Neuronal stem cell (in vitro differentiated cells): Measurements from ENCODE around the gene QRICH2.

Source experiments
- DNase-seq: peaks from one replicate; pipeline ENCODE4 v3.0.0-alpha.2; 2013; ENCODE audit warnings: low spot score
- H2AFZ ChIP-seq: one replicate; pipeline ENCODE4 v1.6.1; 2013; ENCODE audit warnings: mild to moderate bottlenecking, low read length, inconsistent platforms
- H2AK5ac ChIP-seq: 2 replicates; pipeline ENCODE4 v1.6.1; 2013; ENCODE audit warnings: low read depth, mild to moderate bottlenecking, inconsistent platforms, low read length, moderate library complexity, mixed read lengths
- H2BK120ac ChIP-seq: 2 replicates; pipeline ENCODE4 v1.6.1; 2013; ENCODE audit warnings: low read depth, mild to moderate bottlenecking, inconsistent platforms, low read length, moderate library complexity, mixed read lengths
- H2BK12ac ChIP-seq: one replicate; pipeline ENCODE4 v1.6.1; 2013; ENCODE audit warnings: low read length, inconsistent platforms
- H2BK15ac ChIP-seq: 2 replicates; pipeline ENCODE4 v1.6.1; 2013; ENCODE audit warnings: mild to moderate bottlenecking, low read length, inconsistent platforms, mixed read lengths
- H2BK5ac ChIP-seq: one replicate; pipeline ENCODE4 v1.6.1; 2013; ENCODE audit warnings: inconsistent platforms, mild to moderate bottlenecking, low read length, moderate library complexity
- H3K14ac ChIP-seq: one replicate; pipeline ENCODE4 v1.6.1; 2013; ENCODE audit warnings: low read length, inconsistent platforms
- H3K18ac ChIP-seq: 2 replicates; pipeline ENCODE4 v1.6.1; 2013; ENCODE audit warnings: low read length, inconsistent platforms
- H3K23ac ChIP-seq: 2 replicates; pipeline ENCODE4 v1.6.1; 2013; ENCODE audit warnings: low read depth, mild to moderate bottlenecking, mixed read lengths, low read length, inconsistent platforms; ENCODE audit not compliant: poor library complexity
- H3K27ac ChIP-seq: replicated peaks from 3 replicates; pipeline ENCODE4 v1.5.1; 2013; ENCODE audit warnings: low read length, inconsistent platforms
- H3K27me3 ChIP-seq, 3 experiments: 2 replicates each; pipeline ENCODE4 v1.6.1; 2013; ENCODE audit warnings: low read length in 3 of 3, mild to moderate bottlenecking in 2 of 3, inconsistent platforms in 1 of 3, low read depth in 1 of 3, mixed read lengths in 1 of 3, moderate library complexity in 1 of 3; ENCODE audit not compliant: control insufficient read depth in 3 of 3, insufficient read depth in 3 of 3
- H3K36me3 ChIP-seq, 2 donors: replicated peaks in 1 of 2; 2 replicates each; pipeline ENCODE4 v1.6.1; 2013; ENCODE audit warnings: low read length in 2 of 2; ENCODE audit not compliant: control insufficient read depth in 2 of 2, insufficient read depth in 2 of 2
- H3K4ac ChIP-seq: 2 replicates; pipeline ENCODE4 v1.6.1; 2013; ENCODE audit warnings: inconsistent platforms, mild to moderate bottlenecking, low read length, moderate library complexity
- H3K4me1 ChIP-seq, 2 donors: 1 replicate in 1 of 2; 2 replicates in 1 of 2; pipeline ENCODE4 v1.6.1; 2013; ENCODE audit warnings: low read length in 2 of 2, low read depth in 1 of 2; ENCODE audit not compliant: control insufficient read depth in 2 of 2, insufficient read depth in 1 of 2
- H3K4me2 ChIP-seq: one replicate; pipeline ENCODE4 v1.6.1; 2013; ENCODE audit warnings: mild to moderate bottlenecking, low read length, inconsistent platforms; ENCODE audit not compliant: insufficient read depth, poor library complexity, severe bottlenecking
- H3K4me3 ChIP-seq, 2 donors: 2 replicates each; pipeline ENCODE4 v1.5.1; 2013; ENCODE audit warnings: low read length in 2 of 2, mild to moderate bottlenecking in 2 of 2, inconsistent platforms in 1 of 2, moderate library complexity in 1 of 2
- H3K79me1 ChIP-seq: one replicate; pipeline ENCODE4 v1.6.1; 2013; ENCODE audit warnings: low read depth, mild to moderate bottlenecking, inconsistent platforms, low read length, moderate library complexity
- H3K9ac ChIP-seq: one replicate; pipeline ENCODE4 v1.6.1; 2013; ENCODE audit warnings: mild to moderate bottlenecking, low read depth, low read length, inconsistent platforms; ENCODE audit not compliant: poor library complexity
- H3K9me3 ChIP-seq, 2 donors: replicated peaks in 1 of 2; 2 replicates each; pipeline versions ENCODE3 to v1.6.1; 2013; ENCODE audit warnings: low read length in 2 of 2, mild to moderate bottlenecking in 2 of 2, inconsistent platforms in 1 of 2, low read depth in 1 of 2, mixed read lengths in 1 of 2, moderate library complexity in 1 of 2; ENCODE audit not compliant: control insufficient read depth in 2 of 2, insufficient read depth in 1 of 2
- H4K8ac ChIP-seq: one replicate; pipeline ENCODE4 v1.6.1; 2013; ENCODE audit warnings: low read depth, mild to moderate bottlenecking, inconsistent platforms, low read length, moderate library complexity
- H4K91ac ChIP-seq: one replicate; pipeline ENCODE4 v1.6.1; 2013; ENCODE audit warnings: low read length, low read depth, mild to moderate bottlenecking, inconsistent platforms; ENCODE audit not compliant: poor library complexity
- WGBS, 2 donors: extraction: QIAGEN DNeasy Blood & Tissue Kit; methylation state at CpG; one replicate each; pipeline ENCODE4 v1.1.7; 2013; ENCODE audit warnings: missing lambda C conversion rate in 2 of 2, mixed read lengths in 1 of 2; ENCODE audit not compliant: insufficient read length in 2 of 2, insufficient replicate concordance in 1 of 2; ENCODE audit errors: extremely low coverage in 2 of 2; 5-methylcytosine and 5-hydroxymethylcytosine counted together

Gene QRICH2

GRCh38 chr17:76235883-76236282, 72.2 kb downstream of the QRICH2 start:
- Histone ChIP-seq H3K27me3 (peaks cover 0 to 13% (median 0%) of the 10 kb centered on the region in 3 experiments), H2AK5ac (no peak overlapping the region), H2AFZ (no peak overlapping the region), H3K18ac (no peak overlapping the region), H3K27ac (no peak overlapping the region), H3K4me1 (peaks cover under 1 to 5% of the 10 kb centered on the region in 2 donors), H2BK120ac (no peak overlapping the region), H3K36me3 (no peaks in the 10 kb centered on the region), H3K9me3 (no peaks in the 10 kb centered on the region), H3K4me2 (no peak overlapping the region), H2BK5ac (no peak overlapping the region), H4K8ac (no peak overlapping the region), H3K4me3 (no peak overlapping the region), H3K79me1 (no peaks in the 10 kb centered on the region), H3K14ac (no peak overlapping the region), H3K9ac (no peak overlapping the region), H3K4ac (no peak overlapping the region), H2BK12ac (no peak overlapping the region), H4K91ac (no peak overlapping the region), H3K23ac (no peak overlapping the region), H2BK15ac (no peak overlapping the region)
- WGBS, 2 donors = no CpG with 5 or more reads among the region's 2 CpGs
- no peak for DNase-seq

GRCh38 chr17:76234354-76234679, 73.8 kb downstream of the QRICH2 start:
- no peak for DNase-seq

GRCh38 chr17:76233588-76234353, 74.3 kb downstream of the QRICH2 start:
- no peak overlapping the region for H2AFZ ChIP-seq
- H3K4me1 ChIP-seq = peaks cover 0 to 2% of the 10 kb centered on the region in 2 donors
- H3K79me1 ChIP-seq = no peaks in the 10 kb centered on the region
- H3K23ac ChIP-seq = no peak overlapping the region
- H3K4ac ChIP-seq = no peak overlapping the region
- H4K8ac ChIP-seq = no peak overlapping the region
- H3K27ac ChIP-seq = no peak overlapping the region
- no peak overlapping the region for H3K14ac ChIP-seq
- H4K91ac ChIP-seq = no peak overlapping the region
- H3K18ac ChIP-seq = no peak overlapping the region
- H2BK15ac ChIP-seq = no peak overlapping the region
- peaks cover 0 to 1% (median 0%) of the 10 kb centered on the region in 3 experiments for H3K27me3 ChIP-seq
- no peak overlapping the region for H2BK12ac ChIP-seq
- no peak for DNase-seq
- H2AK5ac ChIP-seq = no peak overlapping the region
- no peak overlapping the region for H3K4me3 ChIP-seq
- H3K4me2 ChIP-seq = no peak overlapping the region
- no peak overlapping the region for H2BK120ac ChIP-seq
- H3K9ac ChIP-seq = no peak overlapping the region
- WGBS, 2 donors = no CpG with 5 or more reads among the region's 6 CpGs
- H2BK5ac ChIP-seq = no peak overlapping the region
- H3K9me3 ChIP-seq = peaks cover 0 to 3% of the 10 kb centered on the region in 2 donors
- H3K36me3 ChIP-seq = peaks cover 0 to 2% of the 10 kb centered on the region in 2 donors

More at GRCh38 chr17:76234354-76234679, 73.8 kb downstream of the QRICH2 start:
- Histone ChIP-seq H2BK120ac (no peak overlapping the region), H3K14ac (no peak overlapping the region), H3K18ac (no peak overlapping the region), H3K4me1 (peaks cover 0 to 4% of the 10 kb centered on the region in 2 donors), H3K4me2 (no peak overlapping the region), H3K27ac (no peak overlapping the region), H3K9ac (no peak overlapping the region), H4K91ac (no peak overlapping the region), H3K36me3 (no peaks in the 10 kb centered on the region), H2BK15ac (no peak overlapping the region), H2BK5ac (no peak overlapping the region), H3K79me1 (no peaks in the 10 kb centered on the region), H3K4ac (no peak overlapping the region), H3K4me3 (no peak overlapping the region), H3K27me3 (peaks cover 0 to 6% (median 0%) of the 10 kb centered on the region in 3 experiments), H3K9me3 (peaks cover 0 to 3% of the 10 kb centered on the region in 2 donors), H4K8ac (no peak overlapping the region), H2AFZ (no peak overlapping the region), H3K23ac (no peak overlapping the region), H2BK12ac (no peak overlapping the region), H2AK5ac (no peak overlapping the region)
- WGBS, 2 donors = no CpG with 5 or more reads among the region's 5 CpGs

DNA sequence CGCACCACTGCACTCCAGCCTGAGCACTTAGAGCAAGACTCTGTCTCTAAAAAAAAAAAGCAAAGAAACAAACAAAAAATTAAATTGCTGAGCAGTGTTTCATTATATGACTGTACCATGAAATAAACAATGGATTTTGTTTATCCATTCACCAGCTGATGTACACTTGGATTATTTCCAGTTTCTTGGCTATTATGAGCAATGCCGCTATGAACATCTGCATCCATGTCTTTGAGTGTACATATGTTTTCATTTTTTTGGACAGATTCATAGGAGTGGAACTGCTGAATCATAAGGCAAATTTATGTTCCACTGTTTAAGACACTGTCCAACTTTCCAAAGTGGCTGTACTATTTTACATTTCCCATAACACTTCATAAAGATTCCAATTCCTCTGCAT, 75.7 kb downstream of the QRICH2 start:
- WGBS, 2 donors = no CpG with 5 or more reads among the region's 2 CpGs
- Histone ChIP-seq H3K18ac (no peak overlapping the region), H3K27me3 (no peaks in the 10 kb centered on the region), H3K23ac (no peak overlapping the region), H4K8ac (no peak overlapping the region), H2AK5ac (no peak overlapping the region), H3K4ac (no peak overlapping the region), H3K4me3 (no peak overlapping the region), H2BK5ac (no peak overlapping the region), H4K91ac (no peak overlapping the region), H3K27ac (no peak overlapping the region), H2BK15ac (no peak overlapping the region), H3K9me3 (peaks cover 0 to 3% of the 10 kb centered on the region in 2 donors), H3K9ac (no peak overlapping the region), H3K14ac (no peak overlapping the region), H2BK120ac (no peak overlapping the region), H3K4me2 (no peak overlapping the region), H2AFZ (no peak overlapping the region), H3K4me1 (no peaks in the 10 kb centered on the region), H2BK12ac (no peak overlapping the region), H3K36me3 (peaks cover 0 to 2% of the 10 kb centered on the region in 2 donors), H3K79me1 (no peaks in the 10 kb centered on the region)
- DNase-seq = no peak
